ENCODE data around the gene RGS6. TPM values are rescaled to one million over a fixed set of nuclear protein-coding genes. Genes with fewer than 3 reads are reported as not detected.

RGS6 gene
- total and polyA plus RNA-seq, 4 donors = 0.06 to 5.3 (median 0.17) TPM; not detected in 1

- Histone ChIP-seq H3K9me3 (ENCODE audit: control insufficient read depth in 4 of 4, low read length in 3 of 4) (no peaks in the 10 kb centered on the region), H3K27me3 (ENCODE audit: control insufficient read depth in 4 of 4, insufficient read depth in 4 of 4, low read length in 3 of 4) (no peaks in the 10 kb centered on the region), H3K36me3 (ENCODE audit: control insufficient read depth in 4 of 4, insufficient read depth in 3 of 4, low read depth in 1 of 4, low read length in 3 of 4) (no peaks in the 10 kb centered on the region), H3K4me1 (ENCODE audit: control insufficient read depth in 4 of 4, insufficient read depth in 4 of 4, low read length in 3 of 4) (no peaks in the 10 kb centered on the region), H3K4me3 (ENCODE audit: low read depth in 1 of 3, low read length in 3 of 3) (no peak overlapping the region), H3K9ac (ENCODE audit: low read depth in 1 of 2, low read length in 2 of 2) (no peak overlapping the region), H3K27ac (ENCODE audit: low read depth in 1 of 2, low read length in 2 of 2) (no peak overlapping the region)
- DNase-seq (ENCODE audit: low spot score) = no peak
- WGBS = 43% methylated on average over 4 of the region's 4 CpGs
- TF ChIP-seq HNF4G (IDR thresholded peaks at IDR 0.05) (no peak), JUND (IDR thresholded peaks at IDR 0.05) (no peak), HNF4A (conservative IDR thresholded peaks at IDR 0.05) (no peak), YY1 (IDR thresholded peaks at IDR 0.05) (no peak), SP1 (IDR thresholded peaks at IDR 0.05) (no peak), MAX (IDR thresholded peaks at IDR 0.05) (no peak), FOXA1 (IDR thresholded peaks at IDR 0.05) (no peak), RAD21 (IDR thresholded peaks at IDR 0.05) (no peak), CTCF (IDR thresholded peaks at IDR 0.05; ENCODE audit: low read depth, low read length, missing input control) (no peak), EGR1 (IDR thresholded peaks at IDR 0.05; ENCODE audit: low read depth in 2 of 2) (no peak), ATF3 (IDR thresholded peaks at IDR 0.05) (no peak), TAF1 (conservative IDR thresholded peaks at IDR 0.05) (no peak), NR2F2 (IDR thresholded peaks at IDR 0.05) (no peak), ZBTB33 (IDR thresholded peaks at IDR 0.05) (no peak), GABPA (IDR thresholded peaks at IDR 0.05 in 1 of 2, conservative IDR thresholded peaks at IDR 0.05 in 1 of 2) (no peak), REST (IDR thresholded peaks at IDR 0.05) (no peak), FOXA2 (IDR thresholded peaks at IDR 0.05) (no peak)
Observed at GRCh38 chr14:72064501-72064900, 132.3 kb downstream of the RGS6 start.

GRCh38 chr14:72070458-72070857, 138.2 kb downstream of the RGS6 start:
- TF ChIP-seq HNF4G (IDR thresholded peaks at IDR 0.05) = no peak
- TF ChIP-seq FOXA1 (IDR thresholded peaks at IDR 0.05) = no peak
- TF ChIP-seq TAF1 (conservative IDR thresholded peaks at IDR 0.05) = no peak
- no peak for TF ChIP-seq REST (IDR thresholded peaks at IDR 0.05)
- no peak for TF ChIP-seq HNF4A (conservative IDR thresholded peaks at IDR 0.05)
- TF ChIP-seq EGR1 (IDR thresholded peaks at IDR 0.05; ENCODE audit: low read depth in 2 of 2) = no peak
- no peak for TF ChIP-seq CTCF (IDR thresholded peaks at IDR 0.05; ENCODE audit: low read depth, low read length, missing input control)
- TF ChIP-seq GABPA (IDR thresholded peaks at IDR 0.05 in 1 of 2, conservative IDR thresholded peaks at IDR 0.05 in 1 of 2) = no peak

More at GRCh38 chr14:72070458-72070857, 138.2 kb downstream of the RGS6 start:
- Histone ChIP-seq H3K36me3 (ENCODE audit: control insufficient read depth in 4 of 4, insufficient read depth in 3 of 4, low read depth in 1 of 4, low read length in 3 of 4) (no peaks in the 10 kb centered on the region), H3K9ac (ENCODE audit: low read depth in 1 of 2, low read length in 2 of 2) (no peak overlapping the region), H3K27ac (ENCODE audit: low read depth in 1 of 2, low read length in 2 of 2) (no peak overlapping the region), H3K9me3 (ENCODE audit: control insufficient read depth in 4 of 4, low read length in 3 of 4) (no peaks in the 10 kb centered on the region), H3K4me3 (ENCODE audit: low read depth in 1 of 3, low read length in 3 of 3) (no peak overlapping the region), H3K27me3 (ENCODE audit: control insufficient read depth in 4 of 4, insufficient read depth in 4 of 4, low read length in 3 of 4) (no peaks in the 10 kb centered on the region), H3K4me1 (ENCODE audit: control insufficient read depth in 4 of 4, insufficient read depth in 4 of 4, low read length in 3 of 4) (no peaks in the 10 kb centered on the region)
- WGBS = 96% methylated on average over 1 of the region's 1 CpG
- DNase-seq (ENCODE audit: low spot score) = no peak
